ENCODE results near the gene PCDHA9. TPM values are rescaled to one million over a fixed set of nuclear protein-coding genes. Genes with fewer than 3 reads are reported as not detected.

The PCDHA9 gene
- total and polyA plus RNA-seq, 4 donors = under 0.01 TPM; not detected in 3

DNA sequence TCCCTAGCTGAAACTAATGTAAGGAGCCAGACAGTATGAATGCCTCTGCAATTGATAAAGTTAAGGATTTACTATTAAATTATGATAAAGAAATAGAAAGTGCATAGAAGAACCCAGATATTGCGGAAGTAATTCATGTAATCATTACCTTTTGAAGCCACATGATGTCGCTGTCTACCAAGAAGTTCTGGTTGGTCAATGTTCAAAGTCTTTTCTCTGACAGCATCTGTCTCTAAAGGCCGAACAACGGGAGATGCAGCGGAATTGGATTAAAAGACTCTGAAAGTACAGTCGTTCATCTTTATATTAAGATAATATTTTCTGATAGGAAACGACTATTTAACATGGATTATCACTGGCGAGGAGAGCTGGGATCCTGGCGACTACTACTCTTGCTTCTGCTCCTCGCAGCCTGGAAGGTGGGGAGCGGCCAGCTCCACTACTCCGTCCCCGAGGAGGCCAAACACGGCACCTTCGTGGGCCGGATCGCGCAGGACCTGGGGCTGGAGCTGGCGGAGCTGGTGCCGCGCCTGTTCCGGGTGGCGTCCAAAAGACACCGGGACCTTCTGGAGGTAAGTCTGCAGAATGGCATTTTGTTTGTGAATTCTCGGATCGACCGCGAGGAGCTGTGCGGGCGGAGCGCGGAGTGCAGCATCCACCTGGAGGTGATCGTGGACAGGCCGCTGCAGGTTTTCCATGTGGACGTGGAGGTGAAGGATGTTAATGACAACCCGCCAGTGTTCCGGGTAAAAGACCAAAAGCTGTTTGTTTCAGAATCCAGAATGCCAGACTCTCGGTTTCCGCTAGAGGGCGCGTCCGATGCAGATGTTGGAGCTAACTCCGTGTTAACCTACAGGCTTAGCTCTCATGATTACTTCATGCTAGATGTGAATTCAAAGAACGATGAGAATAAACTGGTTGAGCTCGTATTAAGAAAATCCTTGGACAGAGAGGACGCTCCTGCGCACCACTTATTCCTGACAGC lies 6.9 kb upstream of the PCDHA9 start, which contains the start of gene PCDHA8:
Gene PCDHA8, plus strand, starts transcription at position 210 of the 985 bp plus-strand sequence. Its CDS starts 135 bp downstream, at position 345.
- DNase-seq (ENCODE audit: low spot score) = no peak
- Histone ChIP-seq H3K9me3 (ENCODE audit: control insufficient read depth in 4 of 4, low read length in 3 of 4) (peaks cover 10 to 22% (median 13%) of the 10 kb centered on the region in 4 donors), H3K4me3 (ENCODE audit: low read depth in 1 of 3, low read length in 3 of 3) (no peak within 1 kb of the TSS), H3K9ac (ENCODE audit: low read depth in 1 of 2, low read length in 2 of 2) (no peak within 1 kb of the TSS), H3K27ac (ENCODE audit: low read depth in 1 of 2, low read length in 2 of 2) (no peak within 1 kb of the TSS), H3K27me3 (ENCODE audit: control insufficient read depth in 4 of 4, insufficient read depth in 4 of 4, low read length in 3 of 4) (peaks cover 0 to 5% (median 2%) of the 10 kb centered on the region in 4 donors), H3K4me1 (ENCODE audit: control insufficient read depth in 4 of 4, insufficient read depth in 4 of 4, low read length in 3 of 4) (no peaks in the 10 kb centered on the region), H3K36me3 (ENCODE audit: control insufficient read depth in 4 of 4, insufficient read depth in 3 of 4, low read depth in 1 of 4, low read length in 3 of 4) (no peaks in the 10 kb centered on the region)
- TF ChIP-seq FOXA2 (IDR thresholded peaks at IDR 0.05) (no peak), NR2F2 (IDR thresholded peaks at IDR 0.05) (no peak), FOXA1 (IDR thresholded peaks at IDR 0.05) (no peak), ATF3 (IDR thresholded peaks at IDR 0.05) (no peak), CTCF (IDR thresholded peaks at IDR 0.05; ENCODE audit: low read depth, low read length, missing input control) (no peak), TAF1 (conservative IDR thresholded peaks at IDR 0.05) (no peak), EGR1 (IDR thresholded peaks at IDR 0.05; ENCODE audit: low read depth in 2 of 2) (no peak), RAD21 (IDR thresholded peaks at IDR 0.05) (no peak)
- TF ChIP-seq, protein P1, sequence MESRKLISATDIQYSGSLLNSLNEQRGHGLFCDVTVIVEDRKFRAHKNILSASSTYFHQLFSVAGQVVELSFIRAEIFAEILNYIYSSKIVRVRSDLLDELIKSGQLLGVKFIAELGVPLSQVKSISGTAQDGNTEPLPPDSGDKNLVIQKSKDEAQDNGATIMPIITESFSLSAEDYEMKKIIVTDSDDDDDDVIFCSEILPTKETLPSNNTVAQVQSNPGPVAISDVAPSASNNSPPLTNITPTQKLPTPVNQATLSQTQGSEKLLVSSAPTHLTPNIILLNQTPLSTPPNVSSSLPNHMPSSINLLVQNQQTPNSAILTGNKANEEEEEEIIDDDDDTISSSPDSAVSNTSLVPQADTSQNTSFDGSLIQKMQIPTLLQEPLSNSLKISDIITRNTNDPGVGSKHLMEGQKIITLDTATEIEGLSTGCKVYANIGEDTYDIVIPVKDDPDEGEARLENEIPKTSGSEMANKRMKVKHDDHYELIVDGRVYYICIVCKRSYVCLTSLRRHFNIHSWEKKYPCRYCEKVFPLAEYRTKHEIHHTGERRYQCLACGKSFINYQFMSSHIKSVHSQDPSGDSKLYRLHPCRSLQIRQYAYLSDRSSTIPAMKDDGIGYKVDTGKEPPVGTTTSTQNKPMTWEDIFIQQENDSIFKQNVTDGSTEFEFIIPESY (IDR thresholded peaks at IDR 0.05) = no peak
- TF ChIP-seq, protein P2, sequence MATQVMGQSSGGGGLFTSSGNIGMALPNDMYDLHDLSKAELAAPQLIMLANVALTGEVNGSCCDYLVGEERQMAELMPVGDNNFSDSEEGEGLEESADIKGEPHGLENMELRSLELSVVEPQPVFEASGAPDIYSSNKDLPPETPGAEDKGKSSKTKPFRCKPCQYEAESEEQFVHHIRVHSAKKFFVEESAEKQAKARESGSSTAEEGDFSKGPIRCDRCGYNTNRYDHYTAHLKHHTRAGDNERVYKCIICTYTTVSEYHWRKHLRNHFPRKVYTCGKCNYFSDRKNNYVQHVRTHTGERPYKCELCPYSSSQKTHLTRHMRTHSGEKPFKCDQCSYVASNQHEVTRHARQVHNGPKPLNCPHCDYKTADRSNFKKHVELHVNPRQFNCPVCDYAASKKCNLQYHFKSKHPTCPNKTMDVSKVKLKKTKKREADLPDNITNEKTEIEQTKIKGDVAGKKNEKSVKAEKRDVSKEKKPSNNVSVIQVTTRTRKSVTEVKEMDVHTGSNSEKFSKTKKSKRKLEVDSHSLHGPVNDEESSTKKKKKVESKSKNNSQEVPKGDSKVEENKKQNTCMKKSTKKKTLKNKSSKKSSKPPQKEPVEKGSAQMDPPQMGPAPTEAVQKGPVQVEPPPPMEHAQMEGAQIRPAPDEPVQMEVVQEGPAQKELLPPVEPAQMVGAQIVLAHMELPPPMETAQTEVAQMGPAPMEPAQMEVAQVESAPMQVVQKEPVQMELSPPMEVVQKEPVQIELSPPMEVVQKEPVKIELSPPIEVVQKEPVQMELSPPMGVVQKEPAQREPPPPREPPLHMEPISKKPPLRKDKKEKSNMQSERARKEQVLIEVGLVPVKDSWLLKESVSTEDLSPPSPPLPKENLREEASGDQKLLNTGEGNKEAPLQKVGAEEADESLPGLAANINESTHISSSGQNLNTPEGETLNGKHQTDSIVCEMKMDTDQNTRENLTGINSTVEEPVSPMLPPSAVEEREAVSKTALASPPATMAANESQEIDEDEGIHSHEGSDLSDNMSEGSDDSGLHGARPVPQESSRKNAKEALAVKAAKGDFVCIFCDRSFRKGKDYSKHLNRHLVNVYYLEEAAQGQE (IDR thresholded peaks at IDR 0.05) = no peak
- 24% methylated on average over 47 of the region's 47 CpGs for WGBS

Measured in liver (tissue), 9 donors.